Activated CD4-positive, alpha-beta T cell treated with anti-CD3 and anti-CD28 coated beads, Interleukin-2, amount 50 U/mL, for 4 hours (primary cell): ENCODE data around the gene CERKL.
A peak's percentile ranks its signal among the peaks of the same experiment; 100 is the strongest.

Source experiments
- DNase-seq, 2 experiments: peaks; one replicate each; pipeline ENCODE4 v3.0.0-alpha.2; 2020

CERKL gene

GRCh38 chr2:181573140-181573736 is 83.7 kb downstream of the CERKL start:
- no peak for DNase-seq

- no peak for DNase-seq
Measured at GRCh38 chr2:181570833-181571661, 85.9 kb downstream of the CERKL start.

GRCh38 chr2:181570059-181570458 is 86.8 kb downstream of the CERKL start:
- DNase-seq: no peak

GRCh38 chr2:181566334-181567032 is 90.4 kb downstream of the CERKL start:
- DNase-seq: no peak

- DNase-seq: no peak
Measured at GRCh38 chr2:181563101-181563692, 93.7 kb downstream of the CERKL start.

GRCh38 chr2:181558371-181558770 is 98.5 kb downstream of the CERKL start:
- DNase-seq: no peak

- DNase-seq: no peak
Measured at GRCh38 chr2:181554061-181554830, 102.7 kb downstream of the CERKL start.

GRCh38 chr2:181553244-181553643 is 103.7 kb downstream of the CERKL start:
- DNase-seq: no peak

GRCh38 chr2:181552808-181553207 is 104.1 kb downstream of the CERKL start:
- no peak for DNase-seq

GRCh38 chr2:181546086-181546485 is 110.8 kb downstream of the CERKL start:
- no peak for DNase-seq

- no peak for DNase-seq
Measured at GRCh38 chr2:181542170-181542569, 114.7 kb downstream of the CERKL start.

GRCh38 chr2:181540421-181540820 is 116.5 kb downstream of the CERKL start:
- DNase-seq: no peak

GRCh38 chr2:181536730-181537129 is 120.2 kb downstream of the CERKL start:
- DNase-seq: no peak

GRCh38 chr2:181528441-181528840 is 128.5 kb downstream of the CERKL start:
- no peak for DNase-seq

- DNase-seq: no peak
Measured at GRCh38 chr2:181527058-181527457, 129.8 kb downstream of the CERKL start.

- no peak for DNase-seq
Measured at GRCh38 chr2:181526014-181526413, 130.9 kb downstream of the CERKL start.

- no peak for DNase-seq
Measured at GRCh38 chr2:181523756-181524155, 133.1 kb downstream of the CERKL start.

GRCh38 chr2:181520253-181520652 is 136.7 kb downstream of the CERKL start:
- DNase-seq: no peak

GRCh38 chr2:181517685-181518301 is 139.1 kb downstream of the CERKL start:
- peak in 1 of 2 experiments; percentile 0 for DNase-seq

- no peak for DNase-seq
Measured at GRCh38 chr2:181516992-181517391, 139.9 kb downstream of the CERKL start.

GRCh38 chr2:181515719-181516118 is 141.2 kb downstream of the CERKL start:
- DNase-seq: no peak

- no peak for DNase-seq
Measured at GRCh38 chr2:181500201-181500600, 156.7 kb downstream of the CERKL start.
